ENCODE measurements around the gene BRICD5. TPM values are rescaled to one million over a fixed set of nuclear protein-coding genes. Genes with fewer than 3 reads are reported as not detected.

Gene BRICD5
- total and polyA plus RNA-seq, 8 donors = 2.9 to 15.3 (median 5.1) TPM

GRCh38 chr16:2196981-2197511 lies 13.6 kb downstream of the BRICD5 start:
- no peaks in the 10 kb centered on the region for H3K9me3 ChIP-seq
- ATAC-seq (no peak), DNase-seq (no peak)
- no peak overlapping the region for H3K27ac ChIP-seq
- intact Hi-C loops (cut with DNase I) = no loop called here
- TF ChIP-seq CTCF (IDR thresholded peaks at IDR 0.05) = no peak
- H3K27me3 ChIP-seq = peaks cover 29 to 67% of the 10 kb centered on the region in 2 donors
- peaks cover 0 to 20% of the 10 kb centered on the region in 2 donors for H3K4me1 ChIP-seq
- H3K36me3 ChIP-seq = no peaks in the 10 kb centered on the region
- H3K4me3 ChIP-seq = no peak overlapping the region

GRCh38 chr16:2196162-2196980 lies 14.3 kb downstream of the BRICD5 start, which contains the start of gene CASKIN1:
Gene CASKIN1 (minus strand): TSS chr16:2196605. CDS start chr16:2196432, 173 bp downstream.
- H3K4me3 ChIP-seq = peak within 1 kb of the TSS in 1 of 2 donors; percentile 19

GRCh38 chr16:2195322-2196161 lies 15.1 kb downstream of the BRICD5 start:
- Histone ChIP-seq H3K27me3 (peaks cover 29 to 67% of the 10 kb centered on the region in 2 donors), H3K4me1 (peaks cover 0 to 20% of the 10 kb centered on the region in 2 donors), H3K4me3 (peak overlapping the region in 1 of 2 donors; percentile 19), H3K9me3 (no peaks in the 10 kb centered on the region), H3K27ac (no peak overlapping the region), H3K36me3 (no peaks in the 10 kb centered on the region)
- DNase-seq (no peak), ATAC-seq (peak; percentile 18)
- no peak for TF ChIP-seq CTCF (IDR thresholded peaks at IDR 0.05)
- intact Hi-C loops (cut with DNase I) = no loop called here

More at GRCh38 chr16:2196162-2196980, 14.3 kb downstream of the BRICD5 start, which contains the start of gene CASKIN1:
- peaks cover 29 to 67% of the 10 kb centered on the region in 2 donors for H3K27me3 ChIP-seq
- DNase-seq (peak in 1 of 4 donors; percentile 19), ATAC-seq (no peak)
- H3K36me3 ChIP-seq = no peaks in the 10 kb centered on the region
- no peak for TF ChIP-seq CTCF (IDR thresholded peaks at IDR 0.05)
- H3K27ac ChIP-seq = no peak within 1 kb of the TSS
- H3K9me3 ChIP-seq = no peaks in the 10 kb centered on the region
- intact Hi-C loops (cut with DNase I) = no loop called here
- peaks cover 0 to 20% of the 10 kb centered on the region in 2 donors for H3K4me1 ChIP-seq

- Histone ChIP-seq H3K27me3 (peaks cover 29 to 64% of the 10 kb centered on the region in 2 donors), H3K4me3 (no peak overlapping the region), H3K4me1 (peaks cover 0 to 20% of the 10 kb centered on the region in 2 donors), H3K36me3 (no peaks in the 10 kb centered on the region), H3K27ac (no peak overlapping the region), H3K9me3 (no peaks in the 10 kb centered on the region)
- TF ChIP-seq CTCF (IDR thresholded peaks at IDR 0.05) = peak; percentile 41 to 54
- DNase-seq = peak in 1 of 4 donors; percentile 45
- intact Hi-C loops (cut with DNase I) = no loop called here
- ATAC-seq = peak; percentile 90
Observed at GRCh38 chr16:2194852-2195321, 15.8 kb downstream of the BRICD5 start.
